Vagina (tissue), 2 donors: Measurements from ENCODE around the gene CDC14B. TPM values are rescaled to one million over a fixed set of nuclear protein-coding genes. Genes with fewer than 3 reads are reported as not detected.

Source experiments
- DNase-seq, 2 donors: peaks; one replicate each; pipeline ENCODE4 v3.0.0-alpha.2; 2017; ENCODE audit errors: extremely low spot score in 2 of 2
- H3K27ac ChIP-seq: fragments of 200-600 bp; sonication (generic); one replicate; pipeline ENCODE4 v1.5.1; 2019
- H3K27me3 ChIP-seq: fragments of 200-600 bp; sonication (generic); one replicate; pipeline ENCODE4 v1.5.1; 2019
- H3K36me3 ChIP-seq, 2 donors: fragments of 200-600 bp; sonication (generic); one replicate each; pipeline ENCODE4 v1.5.1; 2017 to 2019
- H3K4me1 ChIP-seq: fragments of 200-600 bp; sonication (generic); one replicate; pipeline ENCODE4 v1.5.1; 2019
- H3K4me3 ChIP-seq, 2 donors: fragments of 200-600 bp; sonication (generic); 1 replicate in 1 of 2; 2 replicates in 1 of 2; pipeline ENCODE4 v1.5.1; 2016 to 2019
- H3K9me3 ChIP-seq: fragments of 200-600 bp; sonication (generic); one replicate; pipeline ENCODE4 v1.5.1; 2019
- POLR2A ChIP-seq, 2 donors: fragments of 450-650 bp; IDR thresholded peaks; one replicate each; pipeline ENCODE4 v1.6.1; 2017; ENCODE audit warnings: antibody characterized with exemption in 2 of 2, mild to moderate bottlenecking in 2 of 2, moderate library complexity in 2 of 2
- POLR2AphosphoS5 ChIP-seq, 2 donors: sonication (generic); formaldehyde crosslinking; IDR thresholded peaks; one replicate each; pipeline ENCODE4 v1.9.0; 2017; ENCODE audit warnings: antibody characterized with exemption in 2 of 2, mild to moderate bottlenecking in 2 of 2, low read depth in 1 of 2; ENCODE audit not compliant: insufficient read depth in 1 of 2
- intact Hi-C: fragments of 100-400 bp; cut with DNase I; formaldehyde crosslinking; loops from one replicate; pipeline ENCODE4 v1.15.1; 2023
- total RNA-seq: library from RNA; depleted of rRNA; stranded (reverse); fragments of >200 nt; gene quantifications from one replicate; pipeline ENCODE4 v1.2.3, GENCODE V29; 2016
- TF ChIP-seq, protein P1 (sequence below), 3 experiments: fragments of 450-650 bp in 2 of 3; fragments of 200-600 bp in 1 of 3; sonication (generic) in 1 of 3; IDR thresholded peaks; one replicate each; pipeline ENCODE4 v1.5.1; 2017 to 2019; ENCODE audit warnings: antibody characterized with exemption in 3 of 3, mild to moderate bottlenecking in 2 of 3, moderate library complexity in 2 of 3

CDC14B gene
- total RNA-seq, 1 donor from 2014 or later: 15.7 TPM

GRCh38 chr9:96462541-96462940, 157.1 kb downstream of the CDC14B start:
- no peak for DNase-seq

GRCh38 chr9:96461336-96461735, 158.3 kb downstream of the CDC14B start:
- H3K9me3 ChIP-seq: no peaks in the 10 kb centered on the region
- no peak overlapping the region for H3K4me3 ChIP-seq
- TF ChIP-seq, protein P1, sequence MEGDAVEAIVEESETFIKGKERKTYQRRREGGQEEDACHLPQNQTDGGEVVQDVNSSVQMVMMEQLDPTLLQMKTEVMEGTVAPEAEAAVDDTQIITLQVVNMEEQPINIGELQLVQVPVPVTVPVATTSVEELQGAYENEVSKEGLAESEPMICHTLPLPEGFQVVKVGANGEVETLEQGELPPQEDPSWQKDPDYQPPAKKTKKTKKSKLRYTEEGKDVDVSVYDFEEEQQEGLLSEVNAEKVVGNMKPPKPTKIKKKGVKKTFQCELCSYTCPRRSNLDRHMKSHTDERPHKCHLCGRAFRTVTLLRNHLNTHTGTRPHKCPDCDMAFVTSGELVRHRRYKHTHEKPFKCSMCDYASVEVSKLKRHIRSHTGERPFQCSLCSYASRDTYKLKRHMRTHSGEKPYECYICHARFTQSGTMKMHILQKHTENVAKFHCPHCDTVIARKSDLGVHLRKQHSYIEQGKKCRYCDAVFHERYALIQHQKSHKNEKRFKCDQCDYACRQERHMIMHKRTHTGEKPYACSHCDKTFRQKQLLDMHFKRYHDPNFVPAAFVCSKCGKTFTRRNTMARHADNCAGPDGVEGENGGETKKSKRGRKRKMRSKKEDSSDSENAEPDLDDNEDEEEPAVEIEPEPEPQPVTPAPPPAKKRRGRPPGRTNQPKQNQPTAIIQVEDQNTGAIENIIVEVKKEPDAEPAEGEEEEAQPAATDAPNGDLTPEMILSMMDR (IDR thresholded peaks at IDR 0.05): no peak
- TF ChIP-seq POLR2A (IDR thresholded peaks at IDR 0.05): no peak
- no peak for TF ChIP-seq POLR2AphosphoS5 (IDR thresholded peaks at IDR 0.05; ENCODE audit: insufficient read depth in 1 of 2, low read depth in 1 of 2)
- intact Hi-C loops: no loop called here
- peak overlapping the region; percentile 69 for H3K27ac ChIP-seq
- no peaks in the 10 kb centered on the region for H3K27me3 ChIP-seq
- H3K4me1 ChIP-seq: peaks cover 6% of the 10 kb centered on the region
- DNase-seq: no peak
- H3K36me3 ChIP-seq: peaks cover 0 to 6% of the 10 kb centered on the region in 2 donors

More at GRCh38 chr9:96462541-96462940, 157.1 kb downstream of the CDC14B start:
- intact Hi-C loops: no loop called here
- H3K36me3 ChIP-seq: peaks cover 0 to 14% of the 10 kb centered on the region in 2 donors
- H3K27ac ChIP-seq: no peak overlapping the region
- H3K4me1 ChIP-seq: peaks cover 6% of the 10 kb centered on the region
- no peak overlapping the region for H3K4me3 ChIP-seq
- no peak for TF ChIP-seq POLR2A (IDR thresholded peaks at IDR 0.05)
- TF ChIP-seq POLR2AphosphoS5 (IDR thresholded peaks at IDR 0.05; ENCODE audit: insufficient read depth in 1 of 2, low read depth in 1 of 2): no peak
- TF ChIP-seq, protein P1 (IDR thresholded peaks at IDR 0.05): no peak
- no peaks in the 10 kb centered on the region for H3K27me3 ChIP-seq
- no peaks in the 10 kb centered on the region for H3K9me3 ChIP-seq

DNA sequence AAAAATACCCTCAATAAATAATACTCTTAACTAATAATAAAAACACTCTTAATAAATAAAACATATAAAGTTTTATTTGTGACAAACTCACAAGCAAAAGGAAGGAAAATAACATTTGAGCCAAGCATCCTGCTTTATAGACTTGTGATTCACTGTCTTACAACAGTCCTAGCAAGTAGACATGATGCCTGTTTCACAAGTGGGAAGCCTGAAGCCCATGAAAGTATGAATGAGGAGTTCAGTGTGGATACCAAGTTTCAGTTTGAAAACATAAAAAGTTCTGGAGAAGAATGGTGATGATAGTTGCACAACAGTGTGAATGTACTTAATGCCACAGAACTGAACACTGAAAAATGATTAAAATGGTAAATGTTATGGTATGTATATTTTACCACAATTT, 158.8 kb downstream of the CDC14B start:
- intact Hi-C loops: no loop called here
- H3K27me3 ChIP-seq: no peaks in the 10 kb centered on the region

GRCh38 chr9:96460470-96460869, 159.2 kb downstream of the CDC14B start:
- no peak for DNase-seq
- peak overlapping the region; percentile 69 for H3K27ac ChIP-seq

More for the DNA sequence above, 158.8 kb downstream of the CDC14B start:
- Histone ChIP-seq H3K36me3 (peaks cover 0 to 1% of the 10 kb centered on the region in 2 donors), H3K9me3 (no peaks in the 10 kb centered on the region), H3K27ac (peak overlapping the region; percentile 69), H3K4me1 (peaks cover 6% of the 10 kb centered on the region), H3K4me3 (no peak overlapping the region)
- TF ChIP-seq POLR2AphosphoS5 (IDR thresholded peaks at IDR 0.05; ENCODE audit: insufficient read depth in 1 of 2, low read depth in 1 of 2) (no peak), POLR2A (IDR thresholded peaks at IDR 0.05) (no peak)
- TF ChIP-seq, protein P1 (IDR thresholded peaks at IDR 0.05): no peak
- no peak for DNase-seq

More at GRCh38 chr9:96460470-96460869, 159.2 kb downstream of the CDC14B start:
- H3K4me3 ChIP-seq: no peak overlapping the region
- H3K4me1 ChIP-seq: peaks cover 6% of the 10 kb centered on the region
- H3K27me3 ChIP-seq: no peaks in the 10 kb centered on the region
- intact Hi-C loops: no loop called here
- no peaks in the 10 kb centered on the region for H3K36me3 ChIP-seq
- no peaks in the 10 kb centered on the region for H3K9me3 ChIP-seq
- TF ChIP-seq POLR2AphosphoS5 (IDR thresholded peaks at IDR 0.05; ENCODE audit: insufficient read depth in 1 of 2, low read depth in 1 of 2) (peak in 1 of 2 donors; percentile 30), POLR2A (IDR thresholded peaks at IDR 0.05) (no peak)
- TF ChIP-seq, protein P1 (IDR thresholded peaks at IDR 0.05): no peak
